Activated gamma-delta T cell treated with anti-CD3 and anti-CD28 coated beads, Interleukin-2, amount 50 U/mL, for 16 hours (primary cell): ENCODE data around the gene UVRAG.

Experiments
- DNase-seq: peaks from one replicate; pipeline ENCODE4 v3.0.0-alpha.2; 2020; ENCODE audit warnings: low read depth

The UVRAG gene

DNA sequence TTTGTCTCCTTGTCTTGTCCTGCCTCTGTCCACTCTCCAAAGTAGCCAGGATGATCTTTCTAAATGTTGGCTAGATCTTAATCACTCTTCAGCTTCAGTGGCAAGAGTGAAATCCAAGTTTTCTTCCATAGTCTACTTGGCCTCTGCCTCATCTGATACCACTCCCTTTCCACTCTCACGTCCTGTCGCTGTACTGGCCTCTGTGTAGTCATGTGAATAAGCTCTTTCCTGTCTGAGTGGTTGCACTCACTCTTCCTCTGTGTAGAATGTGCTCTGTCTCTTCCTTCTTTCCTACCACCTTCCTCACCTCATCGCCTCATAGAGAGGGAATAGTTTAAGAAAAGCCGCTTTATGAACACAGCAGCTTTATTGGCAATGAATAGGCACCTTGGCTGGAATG is 304.8 kb downstream of the UVRAG start:
- DNase-seq = no peak

GRCh38 chr11:76120513-76121101 is 305.6 kb downstream of the UVRAG start:
- no peak for DNase-seq

DNA sequence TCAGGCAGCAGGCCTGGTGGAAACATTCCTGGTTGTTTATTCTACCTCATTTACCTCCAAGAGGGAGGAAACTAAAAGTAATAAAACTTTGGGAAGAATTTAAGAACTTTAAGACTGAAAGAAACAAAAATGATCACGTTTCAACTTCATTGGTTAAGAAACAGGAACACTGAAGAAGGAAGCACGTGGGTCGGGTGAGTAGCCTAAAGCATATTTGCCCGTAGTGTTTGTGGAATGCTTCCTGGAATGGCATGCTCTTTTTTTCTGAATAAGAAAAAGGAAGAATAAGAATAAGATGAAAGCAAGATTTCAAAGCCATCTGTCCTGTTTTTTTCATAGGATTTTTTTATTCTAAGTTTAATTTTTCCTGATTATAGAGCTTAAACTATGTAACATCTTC is 308.2 kb downstream of the UVRAG start:
- DNase-seq = no peak

DNA sequence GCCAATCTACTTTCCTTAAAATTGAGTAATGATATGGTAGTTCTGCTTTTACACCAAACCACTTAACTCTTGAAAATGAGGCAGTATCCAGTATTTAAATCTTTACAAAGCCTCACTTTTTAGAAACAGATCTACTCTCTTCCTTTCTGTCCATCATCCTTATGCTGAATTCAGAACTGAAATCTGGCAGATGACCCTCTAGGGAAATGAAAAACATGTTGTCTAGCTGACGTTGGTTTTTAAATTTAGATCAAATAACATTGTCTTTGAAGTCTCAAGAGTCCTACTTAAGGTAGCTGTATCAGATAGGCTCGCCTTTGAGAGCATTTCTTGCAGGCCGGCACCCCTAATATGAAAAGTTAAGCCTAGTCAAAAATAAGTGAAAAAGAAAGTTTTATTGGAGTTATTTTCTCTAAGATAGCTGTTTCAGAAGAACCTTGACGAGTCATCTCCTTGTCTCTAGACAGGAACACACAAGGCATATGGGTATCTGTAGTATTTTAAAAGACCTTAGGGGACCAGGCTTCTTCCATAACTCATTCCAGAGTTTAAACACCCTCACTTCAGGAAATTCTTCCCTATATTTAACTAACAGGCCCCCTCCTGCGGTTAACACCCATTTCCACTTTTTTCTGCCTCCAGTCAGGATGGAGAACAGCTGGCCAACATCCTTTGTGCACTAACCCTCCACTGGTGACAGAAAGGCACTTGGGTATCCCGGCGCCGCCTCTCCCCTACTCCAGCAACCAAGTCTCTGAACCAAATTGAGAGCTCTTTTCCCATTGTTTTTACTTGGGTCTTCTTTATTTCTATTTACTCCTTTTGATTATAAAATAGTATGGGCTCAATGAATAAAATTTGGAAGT is 310.1 kb downstream of the UVRAG start:
- DNase-seq = no peak

DNA sequence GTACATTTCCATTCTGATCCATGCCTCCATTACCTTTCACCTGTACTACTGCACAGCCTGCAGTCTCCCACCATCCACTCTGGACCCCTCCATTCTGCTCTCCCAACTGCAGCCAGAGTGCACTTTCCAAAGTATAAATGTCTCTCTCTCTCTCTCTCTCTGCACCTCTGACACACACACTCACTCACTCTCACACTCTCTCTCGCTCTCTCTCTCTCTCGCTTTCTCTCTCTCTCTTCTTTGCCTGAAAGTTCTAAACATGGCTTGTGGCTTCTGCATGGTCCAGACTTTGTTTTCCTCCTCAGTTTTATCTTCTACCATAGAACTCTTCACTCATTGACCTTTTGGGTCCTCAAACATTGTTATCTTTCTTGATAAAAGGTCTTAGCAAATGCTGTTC is 314.7 kb downstream of the UVRAG start:
- no peak for DNase-seq

DNA sequence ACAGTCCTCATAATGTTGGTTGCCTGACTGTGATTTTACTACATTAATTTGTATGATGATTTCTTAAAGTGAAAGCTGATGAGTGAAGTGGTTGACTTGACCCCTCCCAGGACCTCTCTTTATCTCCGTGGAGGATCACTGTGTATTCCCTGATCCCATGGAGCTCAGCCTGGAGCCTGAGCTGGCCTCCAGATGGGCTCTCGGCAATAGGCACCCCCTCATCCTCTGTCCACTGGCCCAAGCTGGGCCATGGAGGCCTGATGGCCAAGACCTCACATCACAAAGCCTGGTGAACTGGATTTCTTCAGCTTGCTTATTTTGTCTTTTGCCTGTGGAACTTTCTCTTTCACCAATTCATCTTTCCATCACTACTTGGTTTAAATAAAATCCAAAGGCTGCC is 316.1 kb downstream of the UVRAG start:
- no peak for DNase-seq

DNA sequence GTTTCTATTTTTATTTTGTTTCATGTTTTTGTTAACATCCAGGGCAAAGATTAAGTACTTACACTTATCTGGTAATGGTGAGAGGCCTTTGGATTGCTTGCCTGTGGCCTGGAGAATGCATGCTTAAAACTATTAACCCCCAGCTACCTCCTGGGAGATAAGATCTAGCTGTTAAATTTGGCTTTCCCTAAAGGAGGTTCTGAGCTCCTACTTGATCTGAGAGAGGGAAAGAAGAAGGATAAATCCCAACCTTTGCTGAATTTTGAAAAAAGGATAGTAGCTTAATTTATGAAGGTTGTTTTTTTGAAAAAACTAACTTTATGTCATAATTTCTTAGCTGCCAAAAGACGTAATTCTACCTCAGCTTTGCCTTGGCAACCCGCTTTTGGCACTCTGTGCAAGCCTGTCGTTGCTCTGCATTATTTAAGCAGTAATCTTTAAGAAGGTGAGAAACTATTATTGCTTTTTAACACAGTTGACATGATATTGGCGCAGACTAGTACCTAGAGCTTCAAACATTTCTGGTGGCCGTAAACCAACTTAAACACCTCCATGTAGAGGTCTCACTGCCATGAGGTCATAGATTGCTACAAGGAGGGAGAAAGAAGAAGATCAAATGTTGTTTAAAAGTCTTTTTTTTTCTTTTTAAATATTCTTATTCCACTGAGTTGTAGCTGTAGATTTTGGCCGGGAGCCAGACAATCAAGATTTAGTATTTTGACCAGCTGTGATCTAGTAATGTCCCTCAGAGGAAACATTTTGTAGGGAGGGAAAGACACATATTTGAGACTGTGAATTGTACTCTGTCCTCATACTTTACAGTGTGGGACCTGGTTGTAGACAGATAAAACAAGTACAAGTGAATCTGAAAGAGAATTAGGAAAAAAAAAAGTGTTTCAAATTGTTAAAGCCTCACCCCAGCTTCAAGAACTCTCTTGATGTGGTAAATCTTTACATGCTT is 316.9 kb downstream of the UVRAG start:
- DNase-seq = no peak

- DNase-seq = no peak
Observed at GRCh38 chr11:76134239-76134638, 319.2 kb downstream of the UVRAG start.

GRCh38 chr11:76135491-76135890 is 320.5 kb downstream of the UVRAG start:
- no peak for DNase-seq

DNA sequence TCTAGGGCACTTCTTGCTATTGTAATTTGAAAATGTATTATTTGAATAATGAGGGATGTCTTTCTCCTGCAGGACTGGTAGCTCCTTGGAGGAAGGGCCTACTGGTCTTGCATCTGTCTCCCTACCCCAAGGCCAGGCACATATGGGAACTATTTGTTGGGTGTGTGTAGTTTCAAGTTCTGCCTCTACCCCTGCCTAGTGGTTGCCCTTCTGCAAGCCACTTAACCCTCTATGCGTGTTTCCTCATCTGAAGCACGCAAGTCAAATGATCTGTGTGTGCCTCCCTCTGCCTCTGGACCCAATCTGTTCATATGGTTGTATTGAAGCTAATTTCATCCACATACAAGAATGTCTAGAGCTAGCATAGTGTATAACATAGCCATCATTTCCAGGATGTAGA is 324.3 kb downstream of the UVRAG start:
- DNase-seq = no peak

DNA sequence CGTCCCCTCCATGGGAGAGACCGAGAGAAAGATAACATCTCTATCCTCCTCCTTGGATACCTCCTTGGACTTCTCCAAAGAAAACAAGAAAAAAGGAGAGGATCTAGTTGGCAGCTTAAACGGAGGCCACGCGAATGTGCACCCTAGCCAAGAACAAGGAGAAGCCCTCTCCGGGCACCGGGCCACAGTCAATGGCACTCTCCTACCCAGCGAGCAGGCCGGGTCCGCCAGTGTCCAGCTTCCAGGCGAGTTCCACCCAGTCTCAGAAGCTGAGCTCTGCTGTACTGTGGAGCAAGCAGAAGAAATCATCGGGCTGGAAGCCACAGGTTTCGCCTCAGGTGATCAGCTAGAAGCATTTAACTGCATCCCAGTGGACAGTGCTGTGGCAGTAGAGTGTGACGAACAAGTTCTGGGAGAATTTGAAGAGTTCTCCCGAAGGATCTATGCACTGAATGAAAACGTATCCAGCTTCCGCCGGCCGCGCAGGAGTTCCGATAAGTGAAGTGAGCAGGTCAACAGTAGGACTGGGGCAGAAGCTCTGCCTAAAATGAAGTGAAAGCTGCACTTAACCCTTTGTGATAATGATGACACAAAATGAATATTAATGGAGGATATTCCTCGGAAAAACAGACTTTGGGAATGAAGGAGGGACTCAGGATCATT is 326.0 kb downstream of the UVRAG start:
- no peak for DNase-seq

GRCh38 chr11:76141901-76142588 is 327.0 kb downstream of the UVRAG start:
- no peak for DNase-seq

DNA sequence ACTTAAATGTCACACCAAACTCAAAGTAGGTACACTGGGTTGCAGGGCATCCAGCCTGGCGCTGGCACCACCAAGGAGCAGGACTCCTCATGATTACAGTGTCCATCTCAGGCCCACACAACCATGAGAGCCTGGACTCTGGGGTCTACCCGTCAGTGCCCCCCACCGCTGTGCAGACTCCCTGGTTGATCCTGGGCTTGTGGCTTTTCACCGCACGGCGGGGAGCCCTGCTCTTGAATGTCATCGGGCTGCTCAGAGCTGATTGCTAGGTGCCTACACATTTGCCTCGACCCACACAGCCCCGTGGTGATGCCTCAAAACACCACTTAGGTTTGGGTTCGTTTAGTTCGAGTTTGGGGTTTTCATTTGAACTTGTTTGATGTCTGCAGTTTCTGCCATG is 328.3 kb downstream of the UVRAG start:
- no peak for DNase-seq

DNA sequence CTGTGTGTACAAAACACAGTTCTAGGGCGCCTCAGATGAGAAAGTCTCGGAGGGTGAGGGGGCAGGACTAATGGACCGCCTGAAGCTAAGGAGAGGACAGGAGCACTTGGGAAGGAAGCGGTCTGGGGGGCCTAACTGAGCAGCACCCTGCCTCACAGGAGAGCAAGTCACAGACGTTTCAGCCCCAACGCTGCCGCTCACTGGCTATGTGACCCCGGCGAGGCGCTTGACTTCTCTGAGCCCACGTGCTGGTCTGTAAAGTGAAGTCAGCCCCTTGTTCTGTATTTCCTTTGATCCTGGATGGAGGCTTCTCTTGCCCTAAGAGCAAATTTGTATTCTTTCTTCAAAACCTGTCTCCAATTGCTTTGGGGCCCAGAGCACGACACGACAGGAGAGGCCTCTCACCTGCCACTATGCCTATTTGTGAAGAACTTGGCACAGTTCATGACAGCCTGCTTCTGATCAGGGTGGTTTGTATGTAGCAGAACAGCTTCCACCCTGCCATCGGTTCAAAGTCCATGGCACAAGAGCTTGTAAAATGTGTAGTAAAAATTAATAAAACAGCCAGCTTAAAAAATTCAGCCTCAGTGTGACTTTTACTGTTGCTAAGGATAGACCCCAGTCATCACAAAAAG is 332.2 kb downstream of the UVRAG start:
- no peak for DNase-seq

DNA sequence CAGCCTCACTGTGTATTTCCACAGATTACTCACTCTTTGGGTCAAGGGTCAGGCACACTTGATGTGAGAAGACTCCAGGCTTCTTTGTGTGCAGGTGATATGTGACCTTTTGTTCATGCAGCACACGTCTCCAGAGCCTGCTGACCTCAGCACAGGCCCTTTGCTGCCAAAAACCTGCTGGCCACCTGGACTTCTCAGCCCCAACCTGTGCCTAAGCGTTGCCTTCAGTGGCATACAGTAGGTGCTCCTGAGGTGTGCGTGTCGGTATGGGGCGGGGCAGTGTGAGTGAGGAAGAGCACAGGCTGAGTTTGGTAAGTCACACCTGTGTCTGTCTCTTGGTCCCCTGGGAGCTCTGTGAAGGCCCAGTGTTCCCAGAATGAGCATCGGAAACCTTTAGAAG is 333.2 kb downstream of the UVRAG start:
- no peak for DNase-seq

DNA sequence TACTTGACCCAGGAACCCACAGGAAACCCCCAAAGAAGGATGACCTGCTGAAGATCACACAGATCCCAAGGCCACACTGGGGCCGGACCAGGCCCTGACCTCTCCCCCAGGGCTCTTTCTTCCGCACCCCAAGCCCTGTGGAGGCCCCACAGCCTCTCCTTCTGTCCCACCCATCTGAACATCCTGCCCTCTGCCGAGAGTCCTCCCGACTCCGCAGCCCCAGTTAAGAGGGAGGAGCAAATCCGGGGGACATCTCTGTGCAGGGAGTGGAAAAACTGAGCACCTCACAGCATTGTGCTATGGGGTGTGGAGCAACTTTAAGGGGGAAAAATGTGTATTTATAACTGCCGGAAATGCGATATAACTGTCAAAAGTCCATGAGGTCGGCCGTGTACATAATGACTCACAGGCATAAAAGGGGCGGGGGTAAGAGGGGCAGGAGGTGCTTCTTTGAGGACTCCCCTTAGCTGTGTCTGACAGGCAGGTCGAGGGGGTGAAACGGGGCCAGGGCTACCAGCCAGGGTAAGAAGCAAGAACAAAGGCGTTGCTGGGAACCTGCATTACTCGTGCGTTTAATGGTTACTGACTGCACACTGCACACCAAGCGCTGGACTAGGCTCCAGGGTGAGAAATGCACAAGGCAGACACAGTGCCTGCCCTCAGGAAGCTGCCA is 334.1 kb downstream of the UVRAG start:
- DNase-seq = no peak

DNA sequence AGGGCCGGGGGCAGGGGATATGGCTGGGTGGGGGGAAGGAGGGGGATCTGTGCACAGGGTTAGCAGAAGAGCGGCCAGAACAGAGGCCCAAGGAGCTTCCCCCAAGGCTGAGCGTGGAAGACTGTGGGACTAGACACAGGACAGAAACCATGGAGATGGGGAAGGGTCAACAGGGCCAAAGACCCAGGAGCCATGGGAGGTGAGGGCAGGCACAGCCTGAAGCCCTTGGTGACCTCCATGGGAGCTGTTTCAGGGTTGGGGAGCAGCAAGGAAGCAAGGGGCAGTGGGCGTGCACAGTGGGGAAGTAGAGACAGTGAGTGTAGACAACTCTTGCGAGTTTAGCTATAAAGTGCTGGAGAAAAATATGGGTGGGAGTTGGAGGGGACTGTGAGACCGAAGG is 334.7 kb downstream of the UVRAG start:
- DNase-seq = no peak

DNA sequence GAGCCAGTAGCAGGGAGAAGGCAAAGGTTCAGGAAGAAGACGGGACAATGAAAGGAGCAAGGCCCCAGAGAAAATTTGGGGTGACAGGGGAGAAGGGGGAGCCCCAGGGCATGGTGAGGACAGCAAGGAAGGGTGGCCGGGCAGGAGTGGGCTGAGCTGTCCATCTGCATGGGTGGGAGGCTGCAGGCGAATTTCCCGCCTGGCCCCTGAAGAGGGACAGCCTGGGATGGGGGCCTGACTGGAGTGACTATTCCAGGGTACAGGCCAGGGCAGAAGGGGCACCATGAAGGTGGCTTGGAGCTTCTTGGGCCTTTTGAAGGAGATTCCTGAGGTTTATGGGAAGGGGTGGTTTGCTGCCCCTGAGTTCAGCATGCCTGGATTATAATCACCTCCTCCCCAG is 335.1 kb downstream of the UVRAG start:
- no peak for DNase-seq

- no peak for DNase-seq
Observed at GRCh38 chr11:76151556-76152085, 336.6 kb downstream of the UVRAG start.

DNA sequence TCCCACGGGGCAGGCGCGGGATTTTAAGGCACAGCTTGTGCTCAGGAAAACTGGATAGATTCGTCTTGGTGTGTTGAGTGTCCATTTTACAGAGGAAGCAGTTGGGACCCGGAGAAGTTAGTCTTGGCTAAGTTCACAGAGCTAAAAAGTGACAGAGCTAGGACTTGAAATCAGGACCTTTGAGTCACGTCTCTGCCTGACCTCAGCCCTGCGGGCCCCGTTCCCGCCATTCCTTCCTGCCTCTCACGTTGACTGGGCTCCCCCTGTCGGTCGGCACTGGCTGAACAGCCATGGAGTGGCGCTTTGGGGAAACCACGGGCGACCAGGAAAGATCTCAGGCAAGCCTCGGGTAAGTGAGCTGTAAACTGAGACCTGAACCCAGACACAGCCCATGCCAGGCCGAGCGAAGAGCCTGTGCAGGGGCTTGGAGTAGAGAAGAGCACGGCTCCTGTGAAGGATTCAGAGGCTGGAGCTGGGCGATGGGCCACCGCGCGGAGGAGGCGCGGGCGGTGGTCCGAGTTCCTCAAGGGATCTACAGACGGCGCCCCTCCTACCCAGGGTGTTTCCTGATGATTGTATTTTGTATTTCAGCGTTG is 337.2 kb downstream of the UVRAG start:
- peak; percentile 62 for DNase-seq
